Smooth muscle cell of the brain vasculature (primary cell): Measurements from ENCODE around the gene HMGCLL1.

ENCODE experiments used
- DNase-seq: peaks from one replicate; pipeline ENCODE4 v3.0.0-alpha.2; 2012; ENCODE audit warnings: low read depth, low spot score

Gene HMGCLL1

DNA sequence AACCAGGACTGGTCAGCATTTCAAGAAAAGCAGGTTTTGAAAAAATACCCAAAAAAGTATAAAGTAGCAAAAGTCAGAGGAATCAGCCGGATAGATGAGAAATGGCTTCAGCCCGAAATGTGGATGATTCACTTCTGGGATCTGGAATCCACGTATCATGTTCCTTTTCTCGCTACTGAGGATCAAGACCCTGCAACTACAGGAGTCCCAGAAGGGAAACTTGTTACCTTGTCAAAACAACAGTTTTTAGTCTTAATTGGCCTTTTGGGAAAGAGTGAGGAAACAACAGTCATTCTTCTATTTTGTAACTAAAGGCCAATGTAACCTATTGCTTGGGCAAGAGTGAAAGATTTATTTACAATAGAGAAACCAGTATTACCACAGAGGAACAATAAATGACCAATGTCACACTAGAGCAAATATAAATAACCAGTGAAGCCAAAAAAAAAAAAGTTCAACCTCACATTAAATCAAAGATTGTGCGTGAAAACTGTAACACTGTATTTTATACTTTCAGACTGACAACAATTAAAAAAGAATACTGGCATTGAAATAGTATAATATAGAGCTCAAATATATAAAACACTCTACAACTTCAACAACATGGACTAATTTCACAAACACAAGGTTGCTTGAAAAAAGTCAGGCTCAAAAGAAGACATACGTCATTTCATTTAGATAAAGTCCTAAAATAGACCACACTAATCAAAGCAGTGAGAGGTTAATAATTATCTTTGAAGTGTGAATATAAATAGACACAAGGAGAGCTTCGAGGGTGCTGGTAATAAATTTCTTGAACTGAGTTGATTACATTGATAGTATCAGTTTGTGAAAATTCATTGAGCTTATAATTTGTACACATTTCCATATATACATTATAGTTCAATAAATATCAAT lies 135.5 kb downstream of the HMGCLL1 start:
- no peak for DNase-seq

GRCh38 chr6:55438203-55438602 lies 140.8 kb downstream of the HMGCLL1 start:
- DNase-seq = no peak

DNA sequence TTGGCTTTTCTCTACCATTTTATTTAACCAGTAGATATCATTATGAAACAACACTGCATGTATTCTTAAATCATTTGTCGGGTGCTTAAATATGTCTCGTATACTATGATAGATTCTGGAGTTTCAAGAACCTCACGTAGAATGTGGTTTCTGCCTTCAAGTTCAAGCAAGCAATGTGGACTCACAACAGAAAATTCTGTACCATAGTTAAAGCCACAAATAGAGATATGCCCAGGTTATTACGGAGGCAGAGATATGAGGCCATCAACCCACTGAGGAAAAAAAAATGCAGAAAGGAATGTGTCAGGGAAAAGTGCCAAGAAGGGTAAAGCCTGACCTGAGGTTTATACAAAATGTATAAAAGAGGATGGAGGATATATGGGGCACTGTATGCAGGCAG lies 141.9 kb downstream of the HMGCLL1 start:
- DNase-seq = no peak

- DNase-seq = peak; percentile 24
Observed at GRCh38 chr6:55433446-55434130, 145.4 kb downstream of the HMGCLL1 start.

GRCh38 chr6:55423933-55424332 lies 155.1 kb downstream of the HMGCLL1 start:
- no peak for DNase-seq

DNA sequence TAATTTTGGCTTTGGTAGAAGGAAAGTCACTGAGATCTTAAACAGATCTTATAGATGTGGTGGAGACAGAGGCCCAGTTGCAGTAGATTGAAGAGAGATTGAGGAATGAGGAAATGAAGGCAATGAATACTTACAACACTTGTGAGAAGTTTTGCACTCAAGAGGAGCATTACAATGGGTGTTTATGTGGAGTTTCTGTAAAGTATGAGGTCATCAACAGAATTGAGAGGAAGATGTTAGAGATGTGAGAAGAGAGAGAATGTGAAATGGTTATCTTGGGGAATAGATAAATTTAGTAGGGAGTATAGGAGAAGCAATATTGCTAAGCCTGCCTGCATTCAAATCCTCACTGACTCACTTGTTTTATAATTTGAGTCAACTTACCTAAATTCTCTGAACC lies 168.3 kb downstream of the HMGCLL1 start:
- DNase-seq = no peak

DNA sequence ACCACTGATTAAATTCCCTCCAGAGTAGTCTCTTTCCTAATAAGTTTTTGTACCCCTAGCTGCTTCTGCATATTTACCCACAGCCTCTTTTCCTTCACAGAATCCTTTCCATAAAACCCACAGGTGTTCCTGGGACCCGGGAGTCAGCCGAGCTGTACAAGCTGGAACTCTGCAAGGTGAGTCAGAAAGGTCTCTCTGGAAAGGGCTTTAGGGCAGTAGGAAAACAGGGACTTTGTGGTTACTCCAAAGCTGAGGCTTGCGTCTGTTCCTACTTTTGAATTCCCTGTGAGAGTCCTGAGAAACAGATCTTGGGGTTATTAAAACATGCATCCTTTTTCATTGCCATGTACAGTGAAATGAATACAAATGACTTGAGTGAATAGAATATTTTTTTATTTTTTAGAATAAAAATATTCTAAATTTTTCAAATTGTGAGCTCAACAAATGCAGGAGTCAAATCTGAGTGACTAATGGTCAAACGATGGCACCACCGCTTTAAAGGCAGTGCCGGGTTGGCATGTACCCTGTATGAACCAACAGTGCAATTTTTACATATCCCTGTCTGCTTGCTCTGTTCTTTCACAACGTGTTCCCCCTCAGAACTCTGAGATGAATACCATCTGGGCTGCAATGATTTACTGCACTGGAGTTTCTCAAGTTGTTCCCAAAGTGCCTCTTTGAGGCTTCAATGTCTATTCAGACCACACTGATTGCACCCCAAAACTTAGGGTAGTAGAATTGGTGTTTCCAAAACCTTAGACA lies 173.3 kb downstream of the HMGCLL1 start:
- no peak for DNase-seq

DNA sequence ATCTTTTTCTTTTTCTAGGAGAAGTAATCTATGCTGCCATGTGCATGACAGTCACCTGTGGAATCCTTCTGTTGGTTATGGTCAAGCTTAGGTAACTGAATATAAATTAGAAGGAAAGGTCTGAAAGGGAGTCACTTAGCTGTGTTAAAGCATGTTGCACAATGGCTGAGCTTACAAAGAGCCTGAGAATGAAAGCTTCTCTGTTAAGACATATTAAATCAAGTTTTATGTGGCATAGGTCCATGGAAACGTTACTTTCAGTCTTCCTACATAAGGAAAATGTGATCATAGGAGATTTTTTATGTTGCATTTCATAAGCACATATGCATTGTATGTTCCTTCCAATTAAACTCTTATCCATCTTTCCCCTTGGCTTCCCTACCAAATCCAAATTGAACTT lies 179.6 kb downstream of the HMGCLL1 start:
- no peak for DNase-seq

GRCh38 chr6:55397986-55398385 lies 181.0 kb downstream of the HMGCLL1 start:
- DNase-seq = no peak

- DNase-seq = no peak
Observed at GRCh38 chr6:55395871-55396270, 183.1 kb downstream of the HMGCLL1 start.

- no peak for DNase-seq
Observed at GRCh38 chr6:55388211-55388610, 190.8 kb downstream of the HMGCLL1 start.
